K562 (cell line): Measurements from ENCODE around the gene PNPLA7. TPM values are rescaled to one million over a fixed set of nuclear protein-coding genes. Genes with fewer than 3 reads are reported as not detected.
A peak's percentile ranks its signal among the peaks of the same experiment; 100 is the strongest.

Experiments used
- ATAC-seq: fragments of 200-7000 bp; cut with Tn5 transposase; 3 replicates; pipeline ENCODE4 v1.9.1; 2020; ENCODE audit warnings: moderate library complexity
- BruUV-seq: library from RNA; stranded (reverse); fragments of 400-500 nt; replicated peaks from 2 replicates; lab custom pipeline; 2021; lab: Mats Ljungman, UMichigan
- CTCF ChIA-PET: fragments of 300-600 bp; formaldehyde crosslinking; extraction: SDS; loops from one replicate; lab custom pipeline; 2021; ENCODE audit warnings: low intra/inter-chr PET ratio; lab: Yijun Ruan, JAX
- POLR2A ChIA-PET: fragments of 300-600, 350-650 bp; sonication (Branson Sonifier 250); formaldehyde crosslinking; extraction: SDS; loops from one replicate; lab custom pipeline; 2021; ENCODE audit warnings: antibody characterized with exemption, inconsistent platforms; lab: Yijun Ruan, JAX
- DNase-seq, 4 experiments: peaks; one replicate each; pipeline versions ENCODE4 v3.0.0 to v3.0.0-alpha.2; 2011 to 2018; ENCODE audit warnings: low spot score in 3 of 4, mixed read lengths in 3 of 4; ENCODE audit errors: extremely low read depth in 1 of 4
- FAIRE-seq: peaks from 2 replicates; lab custom pipeline; 2011; peaks lifted over from hg19 to GRCh38; lab: Jason Lieb, UNC
- H2AFZ ChIP-seq: 2 replicates; pipeline ENCODE4 v1.6.0; 2011; ENCODE audit warnings: low read depth, low read length, control low read depth, inconsistent platforms
- H3K27ac ChIP-seq: fragments of 200-600 bp; 3 replicates; pipeline ENCODE4 v1.8.0; 2011; ENCODE audit warnings: low read depth, mild to moderate bottlenecking, control low read depth, inconsistent platforms, low read length, moderate library complexity, mixed read lengths; ENCODE audit errors: extremely low read depth
- H3K27me3 ChIP-seq, 2 experiments: fragments of 300-600 bp in 1 of 2; 2 replicates in 1 of 2; 3 replicates in 1 of 2; pipeline versions ENCODE4 v1.6.0 to v1.8.0; 2011; ENCODE audit warnings: inconsistent platforms in 2 of 2, low read length in 2 of 2, mild to moderate bottlenecking in 1 of 2, mixed read lengths in 1 of 2, moderate library complexity in 1 of 2; ENCODE audit not compliant: control insufficient read depth in 2 of 2, insufficient read depth in 2 of 2
- H3K36me3 ChIP-seq: fragments of 300-600 bp; 3 replicates; pipeline ENCODE4 v1.8.0; 2011; ENCODE audit warnings: mild to moderate bottlenecking, low read length, inconsistent platforms; ENCODE audit not compliant: control insufficient read depth, insufficient read depth
- H3K4me1 ChIP-seq, 2 experiments: fragments of 200-600 bp in 1 of 2; replicated peaks in 1 of 2; 2 replicates in 1 of 2; 3 replicates in 1 of 2; pipeline versions ENCODE4 v1.5.1 to v1.8.0; 2011; ENCODE audit warnings: inconsistent platforms in 2 of 2, low read length in 2 of 2, mild to moderate bottlenecking in 1 of 2, mixed read lengths in 1 of 2, moderate library complexity in 1 of 2; ENCODE audit not compliant: control insufficient read depth in 2 of 2, insufficient read depth in 2 of 2
- H3K4me2 ChIP-seq: 2 replicates; pipeline ENCODE4 v1.6.1; 2011; ENCODE audit warnings: low read length, control low read depth, inconsistent platforms, mixed read lengths; ENCODE audit not compliant: insufficient read depth
- H3K4me3 ChIP-seq: fragments of 200-600 bp; sonication (generic), shearing (Covaris generic); 2 replicates; pipeline ENCODE4 v1.5.1; 2016; ENCODE audit warnings: control low read depth, inconsistent platforms
- H3K79me2 ChIP-seq: fragments of 200-600 bp; 3 replicates; pipeline ENCODE4 v1.8.0; 2011; ENCODE audit warnings: low read length, inconsistent platforms; ENCODE audit not compliant: control insufficient read depth, insufficient read depth
- H3K9ac ChIP-seq, 2 experiments: 2 replicates each; pipeline versions ENCODE4 v1.6.0 to v1.6.1; 2011; ENCODE audit warnings: low read depth in 2 of 2, low read length in 2 of 2, control low read depth in 1 of 2, inconsistent platforms in 1 of 2, mild to moderate bottlenecking in 1 of 2, mixed read lengths in 1 of 2; ENCODE audit not compliant: insufficient read depth in 1 of 2
- H3K9me1 ChIP-seq: one replicate; pipeline ENCODE4 v1.6.0; 2011; ENCODE audit warnings: inconsistent platforms, mild to moderate bottlenecking, low read length, moderate library complexity; ENCODE audit not compliant: control insufficient read depth, insufficient read depth
- H3K9me3 ChIP-seq: replicated peaks from 2 replicates; pipeline ENCODE4 v1.5.1; 2011; ENCODE audit warnings: low read depth, low read length, inconsistent platforms; ENCODE audit not compliant: control insufficient read depth, insufficient read depth
- H4K20me1 ChIP-seq: replicated peaks from 2 replicates; pipeline ENCODE4 v1.6.1; 2011; ENCODE audit warnings: low read length, inconsistent platforms, mixed read lengths; ENCODE audit not compliant: control insufficient read depth, insufficient read depth
- AFF4 ChIP-seq: sonication (generic); formaldehyde crosslinking; IDR thresholded peaks from 2 replicates; pipeline ENCODE4 v1.8.0; 2023; ENCODE audit warnings: mild to moderate bottlenecking, missing genetic modification reagents
- CLOCK ChIP-seq: fragments of 250-450 bp; sonication (Bioruptor Pico); IDR thresholded peaks from 2 replicates; pipeline ENCODE4 v1.4.0; 2020; ENCODE audit warnings: mild to moderate bottlenecking, moderate library complexity, borderline replicate concordance
- GATAD2B ChIP-seq: fragments of 450-650 bp; IDR thresholded peaks from 2 replicates; pipeline ENCODE4 v1.6.1; 2017; ENCODE audit warnings: mild to moderate bottlenecking, borderline replicate concordance
- HLTF ChIP-seq: fragments of 450-650 bp; IDR thresholded peaks from 2 replicates; pipeline ENCODE4 v1.6.1; 2016
- HNRNPL ChIP-seq: fragments of 200-400 bp; formaldehyde crosslinking; IDR thresholded peaks from 2 replicates; pipeline ENCODE4 v1.6.1; 2017; ENCODE audit warnings: low read depth, mild to moderate bottlenecking, low read length
- MAX ChIP-seq: sonication (generic); formaldehyde crosslinking; IDR thresholded peaks from 2 replicates; pipeline ENCODE4 v1.9.0; 2022; ENCODE audit warnings: mild to moderate bottlenecking, missing genetic modification reagents
- ZBTB17 ChIP-seq: fragments of 450-650 bp; formaldehyde crosslinking; IDR thresholded peaks from 2 replicates; pipeline ENCODE4 v1.4.0; 2020; ENCODE audit warnings: mild to moderate bottlenecking
- ZBTB2 ChIP-seq: fragments of 450-650 bp; IDR thresholded peaks from 2 replicates; pipeline ENCODE4 v1.6.1; 2016; ENCODE audit warnings: antibody characterized with exemption
- ZBTB34 ChIP-seq: fragments of 250-450 bp; sonication (Bioruptor Pico); IDR thresholded peaks from 2 replicates; pipeline ENCODE4 v1.8.0; 2021; ENCODE audit warnings: mild to moderate bottlenecking, moderate library complexity
- ZBTB8A ChIP-seq: fragments of 450-650 bp; IDR thresholded peaks from 2 replicates; pipeline ENCODE4 v1.6.1; 2018; ENCODE audit warnings: mild to moderate bottlenecking, moderate library complexity; ENCODE audit not compliant: partially characterized antibody
- ZFP1 ChIP-seq: fragments of 450-650 bp; formaldehyde crosslinking; IDR thresholded peaks from 2 replicates; pipeline ENCODE4 v1.4.0; 2020; ENCODE audit warnings: mild to moderate bottlenecking, mixed read lengths
- WGBS: fragments of 100-300 bp; shearing (Covaris generic); methylation state at CpG from one replicate; pipeline ENCODE4 v1.1.6; 2016; ENCODE audit warnings: low coverage, mixed read lengths; ENCODE audit not compliant: insufficient coverage; ENCODE audit errors: missing lambda C conversion rate; 5-methylcytosine and 5-hydroxymethylcytosine counted together
- in situ Hi-C: fragments of 300-500 bp; cut with MboI; formaldehyde crosslinking; loops from 4 replicates; pipeline ENCODE4 v1.15.0; 2018; ENCODE audit warnings: inconsistent platforms, mixed read lengths
- intact Hi-C: fragments of 100-400 bp; cut with micrococcal nuclease; formaldehyde crosslinking; loops from 2 replicates; pipeline ENCODE4 v1.14.2; 2022
- polyA plus RNA-seq, 8 experiments: library from polyadenylated mRNA; depleted of rRNA in 4 of 8; stranded (reverse) in 5 of 8; unstranded in 3 of 8; fragments of >200 nt; fragmentation: Nextera tagmentation in 2 of 8; fragmentation: Illumina TruSeq in 1 of 8; extraction: Ambion mirVana in 2 of 8; extraction: Trizol in 1 of 8; gene quantifications; 2 replicates each; pipeline versions ENCODE4 v1.2.1 to v1.2.3, GENCODE V29; 2011 to 2014; ENCODE audit warnings: inconsistent platforms in 1 of 8, missing spikeins in 1 of 8
- total RNA-seq, 7 experiments: library from RNA; depleted of rRNA in 6 of 7; stranded (reverse); fragments of >200 nt in 6 of 7; fragmentation: Illumina TruSeq in 2 of 7; extraction: Trizol in 2 of 7; gene quantifications; 2 replicates each; pipeline versions ENCODE4 v1.2.1 to v1.2.3, GENCODE V29; 2011 to 2021; ENCODE audit warnings: low replicate concordance in 1 of 7

The PNPLA7 gene
- total and polyA plus RNA-seq, 9 of the 15 experiments (the other 6 are each of a cell fraction or from before 2014, with no cell fraction given), result 0.01 to 0.85 (median 0.19) TPM; not detected in 1

GRCh38 chr9:137530331-137530730 lies 19.9 kb downstream of the PNPLA7 start (continued):
- TF ChIP-seq CLOCK (CRISPR knock-in tag) (no peak), GATAD2B (no peak), ZBTB34 (CRISPR knock-in tag) (no peak), ZBTB8A (no peak), HLTF (no peak), HNRNPL (no peak), ZBTB17 (CRISPR knock-in tag) (no peak)

GRCh38 chr9:137524981-137525317 lies 25.3 kb downstream of the PNPLA7 start:
- Histone ChIP-seq H3K9me1 (no peaks in the 10 kb centered on the region), H3K9me3 (no peaks in the 10 kb centered on the region), H3K36me3 (no peaks in the 10 kb centered on the region), H3K27me3 (no peaks in the 10 kb centered on the region), H3K4me3 (no peak overlapping the region), H3K4me1 (peaks cover 0 to 20% of the 10 kb centered on the region in 2 experiments; a peak in 2 of 5 replicates), H4K20me1 (no peaks in the 10 kb centered on the region), H3K9ac (peak overlapping the region in 1 of 2 experiments; percentile 14; a peak in 1 of 4 replicates), H3K79me2 (no peaks in the 10 kb centered on the region), H3K27ac (no peak overlapping the region), H3K4me2 (no peak overlapping the region), H2AFZ (0 out of 2 replicates have a peak overlapping the region, but pooled peaks have one; percentile 63)
- intact Hi-C loops, result no loop called here
- DNase-seq, result no peak
- POLR2A ChIA-PET, result interaction anchor here (0.6 kb wide), 1 partner anchor 124 kb away, joined by 4 read pairs; no protein-coding TSS in a partner anchor
- WGBS, result 52% methylated on average over 5 of the region's 5 CpGs
- in situ Hi-C loops, result loop anchor here (5.0 kb wide), 1 partner anchor 233 kb away; no protein-coding TSS in a partner anchor
- FAIRE-seq, result no peak
- no peak for ATAC-seq
- CTCF ChIA-PET, result no interaction called here
- no TSS peak for BruUV-seq
- no peak for TF ChIP-seq ZFP1 (CRISPR knock-in tag)
- TF ChIP-seq AFF4 (CRISPR knock-in tag), result no peak
- TF ChIP-seq ZBTB2, result no peak
- TF ChIP-seq MAX (CRISPR knock-in tag), result no peak
